Measurements from ENCODE around the gene OR2J3. TPM values are rescaled to one million over a fixed set of nuclear protein-coding genes. Genes with fewer than 3 reads are reported as not detected.

OR2J3 gene
- total RNA-seq, 1 experiment from 2014 or later = not detected

DNA sequence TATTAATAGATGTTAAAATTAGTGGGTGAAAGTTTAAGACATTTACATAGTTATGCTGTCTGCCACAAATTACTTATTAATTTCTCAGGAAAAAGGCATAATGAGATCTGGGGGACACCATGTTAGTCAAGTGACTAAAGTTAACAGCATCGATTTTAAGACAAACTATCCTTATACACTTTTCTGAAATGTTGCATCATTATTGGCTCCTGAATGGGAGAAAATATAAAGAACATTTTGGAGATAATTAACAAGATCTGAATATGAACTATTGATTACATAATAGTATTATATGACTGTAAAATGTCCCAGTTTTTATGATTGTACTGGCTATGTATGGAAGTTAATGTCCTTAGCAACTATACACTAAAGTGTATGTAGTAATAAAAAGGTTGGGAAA, 28.7 kb upstream of the OR2J3 start:
- no peaks in the 10 kb centered on the region for H3K36me3 ChIP-seq (ENCODE audit: control insufficient read depth in 1 of 2, insufficient read depth in 2 of 2, low read length in 2 of 2)
- ChIA-PET CTCF (no interaction called here), POLR2A (no interaction called here), RAD21 (ENCODE audit: low non-redundant PET in 1 of 2, low total read pairs in 2 of 2, uncharacterized antibody in 2 of 2, unreplicated experiment in 2 of 2) (no interaction called here)
- no peak for TF ChIP-seq RAD21 (IDR thresholded peaks at IDR 0.05; ENCODE audit: low read depth)
- TF ChIP-seq ZFX (IDR thresholded peaks at IDR 0.05) = no peak
- TF ChIP-seq, protein P1, sequence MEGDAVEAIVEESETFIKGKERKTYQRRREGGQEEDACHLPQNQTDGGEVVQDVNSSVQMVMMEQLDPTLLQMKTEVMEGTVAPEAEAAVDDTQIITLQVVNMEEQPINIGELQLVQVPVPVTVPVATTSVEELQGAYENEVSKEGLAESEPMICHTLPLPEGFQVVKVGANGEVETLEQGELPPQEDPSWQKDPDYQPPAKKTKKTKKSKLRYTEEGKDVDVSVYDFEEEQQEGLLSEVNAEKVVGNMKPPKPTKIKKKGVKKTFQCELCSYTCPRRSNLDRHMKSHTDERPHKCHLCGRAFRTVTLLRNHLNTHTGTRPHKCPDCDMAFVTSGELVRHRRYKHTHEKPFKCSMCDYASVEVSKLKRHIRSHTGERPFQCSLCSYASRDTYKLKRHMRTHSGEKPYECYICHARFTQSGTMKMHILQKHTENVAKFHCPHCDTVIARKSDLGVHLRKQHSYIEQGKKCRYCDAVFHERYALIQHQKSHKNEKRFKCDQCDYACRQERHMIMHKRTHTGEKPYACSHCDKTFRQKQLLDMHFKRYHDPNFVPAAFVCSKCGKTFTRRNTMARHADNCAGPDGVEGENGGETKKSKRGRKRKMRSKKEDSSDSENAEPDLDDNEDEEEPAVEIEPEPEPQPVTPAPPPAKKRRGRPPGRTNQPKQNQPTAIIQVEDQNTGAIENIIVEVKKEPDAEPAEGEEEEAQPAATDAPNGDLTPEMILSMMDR (IDR thresholded peaks at IDR 0.05 in 2 of 3, conservative IDR thresholded peaks at IDR 0.05 in 1 of 3; ENCODE audit: borderline replicate concordance in 1 of 3, insufficient read depth in 1 of 3, low read depth in 2 of 3, low read length in 2 of 3) = no peak
- no peak overlapping the region for H3K27ac ChIP-seq (ENCODE audit: low read depth, low read length)
- ATAC-seq = no peak
- no peaks in the 10 kb centered on the region for H3K4me1 ChIP-seq (ENCODE audit: control insufficient read depth in 1 of 2, insufficient read depth in 2 of 2, low read length in 2 of 2)
- H3K9me2 ChIP-seq (ENCODE audit: insufficient read depth) = no peaks in the 10 kb centered on the region
- no peaks in the 10 kb centered on the region for H3K9me3 ChIP-seq (ENCODE audit: control insufficient read depth in 1 of 2, insufficient read depth in 1 of 2, low read depth in 1 of 2, low read length in 2 of 2)
- no peaks in the 10 kb centered on the region for H4K20me1 ChIP-seq (ENCODE audit: insufficient read depth)
- DNase-seq (ENCODE audit: low read depth, low spot score) = no peak
- no peak overlapping the region for H3K4me2 ChIP-seq (ENCODE audit: low read length)
- intact Hi-C loops (cut with micrococcal nuclease) = no loop called here
- no peaks in the 10 kb centered on the region for H3K79me2 ChIP-seq (ENCODE audit: insufficient read depth, low read length)
- no TSS peak for BruUV-seq (replicated peaks)
- H2AFZ ChIP-seq (ENCODE audit: low read depth, low read length, poor library complexity, severe bottlenecking) = no peak overlapping the region
- no peak overlapping the region for H3K4me3 ChIP-seq (replicated peaks in 1 of 2; ENCODE audit: low read depth in 1 of 2, low read length in 2 of 2)
- 0 out of 2 replicates have a peak, but pooled peaks cover 4% of the 10 kb centered on the region for H3K27me3 ChIP-seq (ENCODE audit: insufficient read depth, low read length)
- no peak overlapping the region for H3K9ac ChIP-seq (ENCODE audit: low read length)

DNA sequence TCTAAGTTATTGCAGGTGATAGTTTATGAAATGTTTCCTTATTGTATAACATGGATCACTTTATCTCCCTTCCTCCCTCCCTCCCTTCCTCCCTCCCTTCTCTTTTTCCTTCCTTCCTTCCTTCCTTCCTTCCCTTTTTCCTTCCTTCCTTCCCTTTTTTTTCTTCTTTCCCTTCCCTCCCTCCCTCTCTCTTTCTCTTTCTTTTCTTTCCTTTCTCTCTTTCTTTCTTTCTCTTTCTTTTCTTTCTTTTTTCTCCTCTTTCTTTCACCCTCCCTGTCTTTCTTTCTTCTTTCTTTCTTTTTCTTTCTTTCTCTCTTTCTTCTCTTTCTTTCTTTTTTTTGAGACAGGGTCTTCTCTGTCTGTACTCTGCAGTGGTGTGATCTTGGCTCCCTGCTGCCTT, 26.5 kb upstream of the OR2J3 start:
- BruUV-seq (replicated peaks) = no TSS peak
- DNase-seq (ENCODE audit: low read depth, low spot score) = no peak
- Histone ChIP-seq H3K9me3 (ENCODE audit: control insufficient read depth in 1 of 2, insufficient read depth in 1 of 2, low read depth in 1 of 2, low read length in 2 of 2) (no peaks in the 10 kb centered on the region), H3K36me3 (ENCODE audit: control insufficient read depth in 1 of 2, insufficient read depth in 2 of 2, low read length in 2 of 2) (no peaks in the 10 kb centered on the region), H3K79me2 (ENCODE audit: insufficient read depth, low read length) (no peaks in the 10 kb centered on the region), H3K4me1 (ENCODE audit: control insufficient read depth in 1 of 2, insufficient read depth in 2 of 2, low read length in 2 of 2) (no peaks in the 10 kb centered on the region), H3K9me2 (ENCODE audit: insufficient read depth) (no peaks in the 10 kb centered on the region), H3K4me3 (replicated peaks in 1 of 2; ENCODE audit: low read depth in 1 of 2, low read length in 2 of 2) (no peak overlapping the region), H3K9ac (ENCODE audit: low read length) (no peak overlapping the region), H3K27me3 (ENCODE audit: insufficient read depth, low read length) (no peaks in the 10 kb centered on the region), H4K20me1 (ENCODE audit: insufficient read depth) (no peaks in the 10 kb centered on the region), H2AFZ (ENCODE audit: low read depth, low read length, poor library complexity, severe bottlenecking) (no peak overlapping the region), H3K27ac (ENCODE audit: low read depth, low read length) (no peak overlapping the region), H3K4me2 (ENCODE audit: low read length) (no peak overlapping the region)
- intact Hi-C loops (cut with micrococcal nuclease) = no loop called here
- ATAC-seq = no peak
- ChIA-PET RAD21 (ENCODE audit: low non-redundant PET in 1 of 2, low total read pairs in 2 of 2, uncharacterized antibody in 2 of 2, unreplicated experiment in 2 of 2) (no interaction called here), CTCF (no interaction called here), POLR2A (no interaction called here)
- TF ChIP-seq CBX3 (IDR thresholded peaks at IDR 0.05; ENCODE audit: low read depth) = no peak
- TF ChIP-seq SRF (IDR thresholded peaks at IDR 0.05; ENCODE audit: low read depth) = no peak
- no peak for TF ChIP-seq POLR2AphosphoS5 (IDR thresholded peaks at IDR 0.05; ENCODE audit: low read depth, low read length)
- no peak for TF ChIP-seq YY1 (IDR thresholded peaks at IDR 0.05; ENCODE audit: extremely low read depth, insufficient replicate concordance, low read depth, low read length)
- no peak for TF ChIP-seq TCF7L2 (IDR thresholded peaks at IDR 0.05; ENCODE audit: borderline replicate concordance, extremely low read depth, insufficient read depth, insufficient read length)
- TF ChIP-seq, protein P2, sequence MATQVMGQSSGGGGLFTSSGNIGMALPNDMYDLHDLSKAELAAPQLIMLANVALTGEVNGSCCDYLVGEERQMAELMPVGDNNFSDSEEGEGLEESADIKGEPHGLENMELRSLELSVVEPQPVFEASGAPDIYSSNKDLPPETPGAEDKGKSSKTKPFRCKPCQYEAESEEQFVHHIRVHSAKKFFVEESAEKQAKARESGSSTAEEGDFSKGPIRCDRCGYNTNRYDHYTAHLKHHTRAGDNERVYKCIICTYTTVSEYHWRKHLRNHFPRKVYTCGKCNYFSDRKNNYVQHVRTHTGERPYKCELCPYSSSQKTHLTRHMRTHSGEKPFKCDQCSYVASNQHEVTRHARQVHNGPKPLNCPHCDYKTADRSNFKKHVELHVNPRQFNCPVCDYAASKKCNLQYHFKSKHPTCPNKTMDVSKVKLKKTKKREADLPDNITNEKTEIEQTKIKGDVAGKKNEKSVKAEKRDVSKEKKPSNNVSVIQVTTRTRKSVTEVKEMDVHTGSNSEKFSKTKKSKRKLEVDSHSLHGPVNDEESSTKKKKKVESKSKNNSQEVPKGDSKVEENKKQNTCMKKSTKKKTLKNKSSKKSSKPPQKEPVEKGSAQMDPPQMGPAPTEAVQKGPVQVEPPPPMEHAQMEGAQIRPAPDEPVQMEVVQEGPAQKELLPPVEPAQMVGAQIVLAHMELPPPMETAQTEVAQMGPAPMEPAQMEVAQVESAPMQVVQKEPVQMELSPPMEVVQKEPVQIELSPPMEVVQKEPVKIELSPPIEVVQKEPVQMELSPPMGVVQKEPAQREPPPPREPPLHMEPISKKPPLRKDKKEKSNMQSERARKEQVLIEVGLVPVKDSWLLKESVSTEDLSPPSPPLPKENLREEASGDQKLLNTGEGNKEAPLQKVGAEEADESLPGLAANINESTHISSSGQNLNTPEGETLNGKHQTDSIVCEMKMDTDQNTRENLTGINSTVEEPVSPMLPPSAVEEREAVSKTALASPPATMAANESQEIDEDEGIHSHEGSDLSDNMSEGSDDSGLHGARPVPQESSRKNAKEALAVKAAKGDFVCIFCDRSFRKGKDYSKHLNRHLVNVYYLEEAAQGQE (IDR thresholded peaks at IDR 0.05; ENCODE audit: low read depth) = no peak
- no peak for TF ChIP-seq POLR2A (IDR thresholded peaks at IDR 0.05; ENCODE audit: borderline replicate concordance, extremely low read depth, insufficient read depth, insufficient read length)
- TF ChIP-seq, protein P3, sequence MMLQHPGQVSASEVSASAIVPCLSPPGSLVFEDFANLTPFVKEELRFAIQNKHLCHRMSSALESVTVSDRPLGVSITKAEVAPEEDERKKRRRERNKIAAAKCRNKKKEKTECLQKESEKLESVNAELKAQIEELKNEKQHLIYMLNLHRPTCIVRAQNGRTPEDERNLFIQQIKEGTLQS (IDR thresholded peaks at IDR 0.05) = no peak
- TF ChIP-seq, protein P1 (IDR thresholded peaks at IDR 0.05 in 2 of 3, conservative IDR thresholded peaks at IDR 0.05 in 1 of 3; ENCODE audit: borderline replicate concordance in 1 of 3, insufficient read depth in 1 of 3, low read depth in 2 of 3, low read length in 2 of 3) = no peak
- TF ChIP-seq FOSL1 (IDR thresholded peaks at IDR 0.05; ENCODE audit: low read depth) = no peak

All from HCT116 (cell line).